Measurements from ENCODE around the gene TTC36. TPM values are rescaled to one million over a fixed set of nuclear protein-coding genes. Genes with fewer than 3 reads are reported as not detected.

Gene TTC36
- total and polyA plus RNA-seq, 7 donors, result 0.09 to 1.2 (median 0.54) TPM; not detected in 2

DNA sequence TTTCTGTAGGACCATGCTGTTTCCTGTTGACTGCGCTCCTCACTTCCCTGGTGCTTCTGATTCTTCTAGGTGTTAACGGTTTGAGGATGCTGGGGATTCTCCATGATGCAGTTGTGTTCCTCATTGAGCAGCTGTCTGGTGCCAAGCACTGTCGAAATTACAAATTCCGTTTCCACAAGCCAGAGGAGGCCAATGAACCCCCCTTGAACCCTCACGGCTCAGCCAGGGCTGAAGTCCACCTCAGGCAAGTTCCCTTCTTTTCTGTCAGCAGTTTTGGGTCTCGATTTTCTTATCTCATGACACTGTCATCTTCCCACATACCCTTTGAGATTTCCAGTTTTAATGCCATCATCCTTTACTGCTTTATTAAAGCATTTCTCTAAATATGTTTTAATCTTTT is 7.7 kb upstream of the TTC36 start:
- Histone ChIP-seq H3K4me3 (no peak overlapping the region), H3K36me3 (ENCODE audit: insufficient read depth in 1 of 2, low read depth in 1 of 2) (peaks cover 17 to 100% of the 10 kb centered on the region in 2 donors), H3K9me3 (no peaks in the 10 kb centered on the region), H3K4me1 (no peaks in the 10 kb centered on the region), H3K27me3 (ENCODE audit: insufficient read depth in 3 of 3, low read length in 2 of 3) (no peaks in the 10 kb centered on the region), H3K27ac (no peak overlapping the region)
- intact Hi-C loops (cut with DNase I), result no loop called here
- no peak for DNase-seq
- TF ChIP-seq, protein P1, sequence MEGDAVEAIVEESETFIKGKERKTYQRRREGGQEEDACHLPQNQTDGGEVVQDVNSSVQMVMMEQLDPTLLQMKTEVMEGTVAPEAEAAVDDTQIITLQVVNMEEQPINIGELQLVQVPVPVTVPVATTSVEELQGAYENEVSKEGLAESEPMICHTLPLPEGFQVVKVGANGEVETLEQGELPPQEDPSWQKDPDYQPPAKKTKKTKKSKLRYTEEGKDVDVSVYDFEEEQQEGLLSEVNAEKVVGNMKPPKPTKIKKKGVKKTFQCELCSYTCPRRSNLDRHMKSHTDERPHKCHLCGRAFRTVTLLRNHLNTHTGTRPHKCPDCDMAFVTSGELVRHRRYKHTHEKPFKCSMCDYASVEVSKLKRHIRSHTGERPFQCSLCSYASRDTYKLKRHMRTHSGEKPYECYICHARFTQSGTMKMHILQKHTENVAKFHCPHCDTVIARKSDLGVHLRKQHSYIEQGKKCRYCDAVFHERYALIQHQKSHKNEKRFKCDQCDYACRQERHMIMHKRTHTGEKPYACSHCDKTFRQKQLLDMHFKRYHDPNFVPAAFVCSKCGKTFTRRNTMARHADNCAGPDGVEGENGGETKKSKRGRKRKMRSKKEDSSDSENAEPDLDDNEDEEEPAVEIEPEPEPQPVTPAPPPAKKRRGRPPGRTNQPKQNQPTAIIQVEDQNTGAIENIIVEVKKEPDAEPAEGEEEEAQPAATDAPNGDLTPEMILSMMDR (IDR thresholded peaks at IDR 0.05), result no peak
- WGBS, 3 donors, result 82 to 84% (median 84%) methylated on average over 6 of the region's 6 CpGs
- ATAC-seq, result no peak

DNA sequence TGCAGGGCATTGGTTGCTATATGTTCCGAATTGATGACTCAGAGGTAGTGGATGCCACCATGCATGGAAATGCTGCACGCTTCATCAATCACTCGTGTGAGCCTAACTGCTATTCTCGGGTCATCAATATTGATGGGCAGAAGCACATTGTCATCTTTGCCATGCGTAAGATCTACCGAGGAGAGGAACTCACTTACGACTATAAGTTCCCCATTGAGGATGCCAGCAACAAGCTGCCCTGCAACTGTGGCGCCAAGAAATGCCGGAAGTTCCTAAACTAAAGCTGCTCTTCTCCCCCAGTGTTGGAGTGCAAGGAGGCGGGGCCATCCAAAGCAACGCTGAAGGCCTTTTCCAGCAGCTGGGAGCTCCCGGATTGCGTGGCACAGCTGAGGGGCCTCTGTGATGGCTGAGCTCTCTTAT is 5.4 kb upstream of the TTC36 start:
- TF ChIP-seq, protein P1 (IDR thresholded peaks at IDR 0.05), result no peak
- H3K27ac ChIP-seq, result no peak overlapping the region
- H3K4me3 ChIP-seq, result no peak overlapping the region
- H3K9me3 ChIP-seq, result no peaks in the 10 kb centered on the region
- no peaks in the 10 kb centered on the region for H3K4me1 ChIP-seq
- no peaks in the 10 kb centered on the region for H3K27me3 ChIP-seq (ENCODE audit: insufficient read depth in 3 of 3, low read length in 2 of 3)
- intact Hi-C loops (cut with DNase I), result no loop called here
- DNase-seq, result no peak
- H3K36me3 ChIP-seq (ENCODE audit: insufficient read depth in 1 of 2, low read depth in 1 of 2), result peaks cover 13 to 82% of the 10 kb centered on the region in 2 donors
- 59 to 69% (median 62%) methylated on average over 13 of the region's 13 CpGs for WGBS, 3 donors
- no peak for ATAC-seq

DNA sequence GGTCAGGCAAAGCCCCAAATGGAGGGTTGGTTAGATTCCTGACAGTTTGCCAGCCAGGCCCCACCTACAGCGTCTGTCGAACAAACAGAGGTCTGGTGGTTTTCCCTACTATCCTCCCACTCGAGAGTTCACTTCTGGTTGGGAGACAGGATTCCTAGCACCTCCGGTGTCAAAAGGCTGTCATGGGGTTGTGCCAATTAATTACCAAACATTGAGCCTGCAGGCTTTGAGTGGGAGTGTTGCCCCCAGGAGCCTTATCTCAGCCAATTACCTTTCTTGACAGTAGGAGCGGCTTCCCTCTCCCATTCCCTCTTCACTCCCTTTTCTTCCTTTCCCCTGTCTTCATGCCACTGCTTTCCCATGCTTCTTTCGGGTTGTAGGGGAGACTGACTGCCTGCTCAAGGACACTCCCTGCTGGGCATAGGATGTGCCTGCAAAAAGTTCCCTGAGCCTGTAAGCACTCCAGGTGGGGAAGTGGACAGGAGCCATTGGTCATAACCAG is 4.7 kb upstream of the TTC36 start:
- H3K27ac ChIP-seq, result no peak overlapping the region
- 41 to 53% (median 45%) methylated on average over 6 of the region's 6 CpGs for WGBS, 3 donors
- TF ChIP-seq, protein P1 (IDR thresholded peaks at IDR 0.05), result peak; percentile 28
- H3K36me3 ChIP-seq (ENCODE audit: insufficient read depth in 1 of 2, low read depth in 1 of 2), result peaks cover 13 to 75% of the 10 kb centered on the region in 2 donors
- H3K9me3 ChIP-seq, result no peaks in the 10 kb centered on the region
- H3K27me3 ChIP-seq (ENCODE audit: insufficient read depth in 3 of 3, low read length in 2 of 3), result no peaks in the 10 kb centered on the region
- no peak overlapping the region for H3K4me3 ChIP-seq
- peak in 3 of 4 donors; percentile 22 to 54 (median 36) for ATAC-seq
- no peak for DNase-seq
- intact Hi-C loops (cut with DNase I), result no loop called here
- no peaks in the 10 kb centered on the region for H3K4me1 ChIP-seq

DNA sequence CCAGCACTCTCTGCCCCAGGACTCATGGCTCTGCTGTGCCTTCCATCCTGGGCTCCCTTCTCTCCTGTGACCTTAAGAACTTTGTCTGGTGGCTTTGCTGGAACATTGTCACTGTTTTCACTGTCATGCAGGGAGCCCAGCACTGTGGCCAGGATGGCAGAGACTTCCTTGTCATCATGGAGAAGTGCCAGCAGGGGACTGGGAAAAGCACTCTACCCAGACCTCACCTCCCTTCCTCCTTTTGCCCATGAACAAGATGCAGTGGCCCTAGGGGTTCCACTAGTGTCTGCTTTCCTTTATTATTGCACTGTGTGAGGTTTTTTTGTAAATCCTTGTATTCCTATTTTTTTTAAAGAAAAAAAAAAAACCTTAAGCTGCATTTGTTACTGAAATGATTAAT is 2.9 kb upstream of the TTC36 start:
- intact Hi-C loops (cut with DNase I), result no loop called here
- Histone ChIP-seq H3K4me3 (no peak overlapping the region), H3K27me3 (ENCODE audit: insufficient read depth in 3 of 3, low read length in 2 of 3) (no peaks in the 10 kb centered on the region), H3K27ac (no peak overlapping the region), H3K36me3 (ENCODE audit: insufficient read depth in 1 of 2, low read depth in 1 of 2) (peaks cover 13 to 58% of the 10 kb centered on the region in 2 donors), H3K4me1 (no peaks in the 10 kb centered on the region), H3K9me3 (no peaks in the 10 kb centered on the region)
- DNase-seq (no peak), ATAC-seq (no peak)
- TF ChIP-seq, protein P1 (IDR thresholded peaks at IDR 0.05), result no peak
